Subcutaneous abdominal adipose tissue (tissue), 5 donors: ENCODE data around the gene ETV6.

Experiments
- H3K27ac ChIP-seq: one replicate; pipeline ENCODE4 v1.7.0; 2013; ENCODE audit warnings: low read depth, mild to moderate bottlenecking, inconsistent platforms, low read length, moderate library complexity
- H3K27me3 ChIP-seq, 5 donors: one replicate each; pipeline ENCODE4 v1.7.0; 2013; ENCODE audit warnings: low read length in 5 of 5, inconsistent platforms in 1 of 5; ENCODE audit not compliant: control insufficient read depth in 5 of 5, insufficient read depth in 4 of 5
- H3K36me3 ChIP-seq, 5 donors: one replicate each; pipeline ENCODE4 v1.7.0; 2013; ENCODE audit warnings: low read length in 5 of 5; ENCODE audit not compliant: control insufficient read depth in 5 of 5, insufficient read depth in 5 of 5
- H3K4me1 ChIP-seq, 5 donors: one replicate each; pipeline ENCODE4 v1.7.0; 2013; ENCODE audit warnings: low read length in 5 of 5, mild to moderate bottlenecking in 3 of 5, moderate library complexity in 1 of 5; ENCODE audit not compliant: control insufficient read depth in 5 of 5, insufficient read depth in 5 of 5
- H3K4me3 ChIP-seq, 5 donors: one replicate each; pipeline ENCODE4 v1.7.0; 2013; ENCODE audit warnings: low read length in 5 of 5, low read depth in 1 of 5
- H3K9ac ChIP-seq, 5 donors: one replicate each; pipeline ENCODE4 v1.7.0; 2013; ENCODE audit warnings: low read length in 5 of 5, mild to moderate bottlenecking in 4 of 5, moderate library complexity in 3 of 5
- H3K9me3 ChIP-seq, 5 donors: one replicate each; pipeline ENCODE4 v1.7.0; 2013; ENCODE audit warnings: low read length in 5 of 5; ENCODE audit not compliant: control insufficient read depth in 5 of 5
- donor health status: healthy.
- donor health status: healthy.
- donor health status: healthy.
- donor health status: healthy.
- donor health status: healthy.

ETV6 gene

GRCh38 chr12:11687528-11687927 lies 38.1 kb downstream of the ETV6 start:
- no peaks in the 10 kb centered on the region for H3K9me3 ChIP-seq

GRCh38 chr12:11688379-11688778 lies 38.9 kb downstream of the ETV6 start:
- Histone ChIP-seq H3K4me3 (no peak overlapping the region), H3K36me3 (no peaks in the 10 kb centered on the region), H3K9ac (no peak overlapping the region), H3K27ac (no peak overlapping the region), H3K4me1 (peaks cover 2 to 44% (median 31%) of the 10 kb centered on the region in 5 donors), H3K9me3 (no peaks in the 10 kb centered on the region), H3K27me3 (no peaks in the 10 kb centered on the region)

More at GRCh38 chr12:11687528-11687927, 38.1 kb downstream of the ETV6 start:
- Histone ChIP-seq H3K4me1 (peaks cover 2 to 44% (median 31%) of the 10 kb centered on the region in 5 donors), H3K9ac (no peak overlapping the region), H3K36me3 (no peaks in the 10 kb centered on the region), H3K27me3 (no peaks in the 10 kb centered on the region), H3K27ac (no peak overlapping the region), H3K4me3 (no peak overlapping the region)

GRCh38 chr12:11688831-11689230 lies 39.4 kb downstream of the ETV6 start:
- Histone ChIP-seq H3K9me3 (no peaks in the 10 kb centered on the region), H3K9ac (no peak overlapping the region), H3K4me1 (peaks cover 2 to 39% (median 27%) of the 10 kb centered on the region in 5 donors), H3K36me3 (no peaks in the 10 kb centered on the region), H3K27ac (no peak overlapping the region), H3K4me3 (no peak overlapping the region), H3K27me3 (no peaks in the 10 kb centered on the region)

GRCh38 chr12:11689591-11690186 lies 40.2 kb downstream of the ETV6 start:
- no peak overlapping the region for H3K4me3 ChIP-seq
- H3K9me3 ChIP-seq = no peaks in the 10 kb centered on the region
- H3K9ac ChIP-seq = no peak overlapping the region
- H3K27me3 ChIP-seq = no peaks in the 10 kb centered on the region
- H3K27ac ChIP-seq = no peak overlapping the region
- no peaks in the 10 kb centered on the region for H3K36me3 ChIP-seq
- H3K4me1 ChIP-seq = peaks cover 2 to 33% (median 22%) of the 10 kb centered on the region in 5 donors

GRCh38 chr12:11693067-11693466 lies 43.6 kb downstream of the ETV6 start:
- no peak overlapping the region for H3K27ac ChIP-seq
- no peaks in the 10 kb centered on the region for H3K27me3 ChIP-seq
- H3K9me3 ChIP-seq = no peaks in the 10 kb centered on the region
- H3K36me3 ChIP-seq = no peaks in the 10 kb centered on the region
- H3K4me1 ChIP-seq = peaks cover 6 to 32% (median 28%) of the 10 kb centered on the region in 5 donors
- no peak overlapping the region for H3K9ac ChIP-seq
- no peak overlapping the region for H3K4me3 ChIP-seq

- Histone ChIP-seq H3K27me3 (no peaks in the 10 kb centered on the region), H3K4me1 (peaks cover 6 to 32% (median 28%) of the 10 kb centered on the region in 5 donors), H3K9me3 (no peaks in the 10 kb centered on the region), H3K36me3 (no peaks in the 10 kb centered on the region), H3K27ac (no peak overlapping the region), H3K4me3 (no peak overlapping the region), H3K9ac (no peak overlapping the region)
Measured at GRCh38 chr12:11693601-11694000, 44.1 kb downstream of the ETV6 start.

- H3K4me3 ChIP-seq = no peak overlapping the region
- H3K36me3 ChIP-seq = no peaks in the 10 kb centered on the region
- no peaks in the 10 kb centered on the region for H3K9me3 ChIP-seq
- H3K27me3 ChIP-seq = no peaks in the 10 kb centered on the region
- H3K9ac ChIP-seq = no peak overlapping the region
- peaks cover 6 to 27% (median 26%) of the 10 kb centered on the region in 5 donors for H3K4me1 ChIP-seq
- no peak overlapping the region for H3K27ac ChIP-seq
Measured at GRCh38 chr12:11694528-11694927, 45.1 kb downstream of the ETV6 start.

GRCh38 chr12:11695321-11695720 lies 45.8 kb downstream of the ETV6 start:
- H3K9ac ChIP-seq = no peak overlapping the region
- H3K4me3 ChIP-seq = no peak overlapping the region
- H3K27me3 ChIP-seq = no peaks in the 10 kb centered on the region
- no peaks in the 10 kb centered on the region for H3K36me3 ChIP-seq
- no peaks in the 10 kb centered on the region for H3K9me3 ChIP-seq
- H3K27ac ChIP-seq = peak overlapping the region; percentile 34
- H3K4me1 ChIP-seq = peaks cover 6 to 27% (median 26%) of the 10 kb centered on the region in 5 donors

GRCh38 chr12:11696084-11696483 lies 46.6 kb downstream of the ETV6 start:
- Histone ChIP-seq H3K27me3 (no peaks in the 10 kb centered on the region), H3K9me3 (no peaks in the 10 kb centered on the region), H3K27ac (no peak overlapping the region), H3K36me3 (no peaks in the 10 kb centered on the region), H3K4me3 (no peak overlapping the region), H3K4me1 (peaks cover 6 to 27% (median 26%) of the 10 kb centered on the region in 5 donors), H3K9ac (no peak overlapping the region)

GRCh38 chr12:11697131-11697530 lies 47.7 kb downstream of the ETV6 start:
- no peaks in the 10 kb centered on the region for H3K27me3 ChIP-seq
- H3K4me3 ChIP-seq = no peak overlapping the region
- no peaks in the 10 kb centered on the region for H3K36me3 ChIP-seq
- H3K27ac ChIP-seq = peak overlapping the region; percentile 79
- H3K4me1 ChIP-seq = peaks cover 6 to 33% (median 26%) of the 10 kb centered on the region in 5 donors
- no peaks in the 10 kb centered on the region for H3K9me3 ChIP-seq
- peak overlapping the region in 3 of 5 donors; percentile 10 to 61 (median 38) for H3K9ac ChIP-seq
